Vagina (tissue), 2 donors: ENCODE data around the gene RASD1.

Experiments used
- POLR2A ChIP-seq, 2 donors: fragments of 450-650 bp; IDR thresholded peaks; one replicate each; pipeline ENCODE4 v1.6.1; 2017; ENCODE audit warnings: antibody characterized with exemption in 2 of 2, mild to moderate bottlenecking in 2 of 2, moderate library complexity in 2 of 2
- TF ChIP-seq, protein P1 (sequence below), 3 experiments: fragments of 450-650 bp in 2 of 3; fragments of 200-600 bp in 1 of 3; sonication (generic) in 1 of 3; IDR thresholded peaks; one replicate each; pipeline ENCODE4 v1.5.1; 2017 to 2019; ENCODE audit warnings: antibody characterized with exemption in 3 of 3, mild to moderate bottlenecking in 2 of 3, moderate library complexity in 2 of 3

DNA sequence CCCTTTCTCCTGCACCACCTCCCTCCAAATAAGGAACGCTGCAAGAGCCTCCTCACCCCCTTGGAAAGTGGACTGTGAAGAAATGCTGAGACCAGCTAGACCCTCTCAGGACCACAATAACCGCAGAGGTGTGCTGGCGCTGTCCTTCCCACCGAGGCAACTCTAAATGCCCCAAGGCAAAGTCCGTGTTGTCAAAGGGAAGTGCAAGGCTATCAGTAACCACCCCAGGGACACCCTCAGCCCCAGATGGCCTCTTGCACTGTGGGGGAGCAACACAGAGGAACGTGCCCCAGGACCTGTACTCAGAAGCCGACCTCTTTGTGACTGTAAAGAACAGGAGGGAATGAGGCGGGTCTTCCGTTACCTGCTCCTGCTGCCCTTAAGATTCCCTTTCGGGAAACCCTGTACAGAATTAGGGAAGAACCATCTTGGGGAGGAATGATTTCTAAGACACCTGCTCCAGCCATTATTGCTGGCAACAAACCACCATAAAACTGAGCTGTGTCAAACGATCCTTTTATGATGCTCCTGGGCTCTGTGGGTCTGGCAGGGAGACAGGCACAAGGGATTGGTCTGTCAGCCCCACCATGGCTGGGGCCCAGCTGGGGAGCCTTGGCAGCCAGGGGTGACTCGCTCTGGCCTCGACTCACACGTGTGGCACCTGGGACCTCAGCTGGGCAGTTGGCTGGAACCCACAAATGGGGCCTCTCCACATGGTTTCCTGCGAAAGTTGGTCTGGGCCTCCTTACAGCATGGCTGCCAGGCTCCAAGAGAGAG lies 34.0 kb downstream of the RASD1 start:
- TF ChIP-seq, protein P1, sequence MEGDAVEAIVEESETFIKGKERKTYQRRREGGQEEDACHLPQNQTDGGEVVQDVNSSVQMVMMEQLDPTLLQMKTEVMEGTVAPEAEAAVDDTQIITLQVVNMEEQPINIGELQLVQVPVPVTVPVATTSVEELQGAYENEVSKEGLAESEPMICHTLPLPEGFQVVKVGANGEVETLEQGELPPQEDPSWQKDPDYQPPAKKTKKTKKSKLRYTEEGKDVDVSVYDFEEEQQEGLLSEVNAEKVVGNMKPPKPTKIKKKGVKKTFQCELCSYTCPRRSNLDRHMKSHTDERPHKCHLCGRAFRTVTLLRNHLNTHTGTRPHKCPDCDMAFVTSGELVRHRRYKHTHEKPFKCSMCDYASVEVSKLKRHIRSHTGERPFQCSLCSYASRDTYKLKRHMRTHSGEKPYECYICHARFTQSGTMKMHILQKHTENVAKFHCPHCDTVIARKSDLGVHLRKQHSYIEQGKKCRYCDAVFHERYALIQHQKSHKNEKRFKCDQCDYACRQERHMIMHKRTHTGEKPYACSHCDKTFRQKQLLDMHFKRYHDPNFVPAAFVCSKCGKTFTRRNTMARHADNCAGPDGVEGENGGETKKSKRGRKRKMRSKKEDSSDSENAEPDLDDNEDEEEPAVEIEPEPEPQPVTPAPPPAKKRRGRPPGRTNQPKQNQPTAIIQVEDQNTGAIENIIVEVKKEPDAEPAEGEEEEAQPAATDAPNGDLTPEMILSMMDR (IDR thresholded peaks at IDR 0.05) = no peak
- TF ChIP-seq POLR2A (IDR thresholded peaks at IDR 0.05) = no peak
